ENCODE measurements around the gene ATP13A3. TPM values are rescaled to one million over a fixed set of nuclear protein-coding genes. Genes with fewer than 3 reads are reported as not detected.

The ATP13A3 gene
- total and polyA plus RNA-seq, 9 of the 15 experiments (the other 6 are each of a cell fraction or from before 2014, with no cell fraction given) = 16.6 to 135 (median 86.6) TPM

GRCh38 chr3:194488055-194488742 lies 1.4 kb upstream of the ATP13A3 start (continued):
- TF ChIP-seq NR2C1 (IDR thresholded peaks at IDR 0.05) (peak; percentile 36; the same call in 1 of the 2 replicates), NR2C1 (tag; IDR thresholded peaks at IDR 0.05) (0 out of 2 replicates have a peak, but pooled peaks have one; percentile 15), POLR2AphosphoS2 (IDR thresholded peaks at IDR 0.05; ENCODE audit: low read length) (no peak), ARNT (IDR thresholded peaks at IDR 0.05) (no peak), HLTF (IDR thresholded peaks at IDR 0.05) (no peak), GTF2E2 (tag; IDR thresholded peaks at IDR 0.05) (no peak), ZNF668 (CRISPR knock-in tag; IDR thresholded peaks at IDR 0.05) (no peak), NR2C2 (CRISPR knock-in tag; IDR thresholded peaks at IDR 0.05) (no peak), NR2C2 (tag; IDR thresholded peaks at IDR 0.05) (peak; percentile 55; the same call in 1 of the 2 replicates), ETS2 (tag; IDR thresholded peaks at IDR 0.05; ENCODE audit: borderline replicate concordance, poor library complexity, severe bottlenecking) (no peak), ZNF764 (CRISPR knock-in tag; IDR thresholded peaks at IDR 0.05; ENCODE audit: low read depth) (no peak), POLR3A (IDR thresholded peaks at IDR 0.05; ENCODE audit: borderline replicate concordance, extremely low read depth, insufficient read depth, insufficient read length) (no peak), SRSF9 (IDR thresholded peaks at IDR 0.05; ENCODE audit: borderline replicate concordance, low read depth, low read length) (no peak), GATA2 (CRISPR knock-in tag; IDR thresholded peaks at IDR 0.05) (no peak), ZNF592 (IDR thresholded peaks at IDR 0.05) (0 out of 2 replicates have a peak, but pooled peaks have one; percentile 1), KLF16 (IDR thresholded peaks at IDR 0.05) (no peak), E2F3 (CRISPR knock-in tag; IDR thresholded peaks at IDR 0.05) (no peak), KAT7 (CRISPR knock-in tag; IDR thresholded peaks at IDR 0.05; ENCODE audit: borderline replicate concordance) (peak; percentile 18; the same call in 1 of the 2 replicates), ZNF766 (CRISPR knock-in tag; conservative IDR thresholded peaks at IDR 0.05) (0 out of 2 replicates have a peak, but pooled peaks have one; percentile 19), TEAD4 (IDR thresholded peaks at IDR 0.05; ENCODE audit: low read length) (no peak), TEAD4 (CRISPR knock-in tag; IDR thresholded peaks at IDR 0.05; ENCODE audit: borderline replicate concordance) (peak; percentile 84; the same call in 1 of the 2 replicates), TEAD1 (CRISPR knock-in tag; IDR thresholded peaks at IDR 0.05) (0 out of 4 replicates have a peak, but pooled peaks of 1 of the 2 experiments have one; percentile 46), TAF1 (IDR thresholded peaks at IDR 0.05; ENCODE audit: control insufficient read depth, extremely low read depth, insufficient read depth, low read length, severe bottlenecking) (peak; percentile 9), RFX1 (IDR thresholded peaks at IDR 0.05) (no peak)
- TF ChIP-seq, protein P1, sequence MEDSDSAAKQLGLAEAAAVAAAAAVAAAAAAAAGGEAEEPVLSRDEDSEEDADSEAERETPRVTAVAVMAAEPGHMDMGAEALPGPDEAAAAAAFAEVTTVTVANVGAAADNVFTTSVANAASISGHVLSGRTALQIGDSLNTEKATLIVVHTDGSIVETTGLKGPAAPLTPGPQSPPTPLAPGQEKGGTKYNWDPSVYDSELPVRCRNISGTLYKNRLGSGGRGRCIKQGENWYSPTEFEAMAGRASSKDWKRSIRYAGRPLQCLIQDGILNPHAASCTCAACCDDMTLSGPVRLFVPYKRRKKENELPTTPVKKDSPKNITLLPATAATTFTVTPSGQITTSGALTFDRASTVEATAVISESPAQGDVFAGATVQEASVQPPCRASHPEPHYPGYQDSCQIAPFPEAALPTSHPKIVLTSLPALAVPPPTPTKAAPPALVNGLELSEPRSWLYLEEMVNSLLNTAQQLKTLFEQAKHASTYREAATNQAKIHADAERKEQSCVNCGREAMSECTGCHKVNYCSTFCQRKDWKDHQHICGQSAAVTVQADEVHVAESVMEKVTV (CRISPR knock-in tag; IDR thresholded peaks at IDR 0.05) = no peak
